ENCODE measurements around the gene USP33. TPM values are rescaled to one million over a fixed set of nuclear protein-coding genes. Genes with fewer than 3 reads are reported as not detected.
"Not testable (repeated sequence)": the region's sequence is repeated elsewhere in the genome, so short reads cannot be mapped to it uniquely, and the experiment has no call there.

Gene USP33
- polyA plus RNA-seq, 3 donors, result 13.0 to 49.3 (median 33.5) TPM

DNA sequence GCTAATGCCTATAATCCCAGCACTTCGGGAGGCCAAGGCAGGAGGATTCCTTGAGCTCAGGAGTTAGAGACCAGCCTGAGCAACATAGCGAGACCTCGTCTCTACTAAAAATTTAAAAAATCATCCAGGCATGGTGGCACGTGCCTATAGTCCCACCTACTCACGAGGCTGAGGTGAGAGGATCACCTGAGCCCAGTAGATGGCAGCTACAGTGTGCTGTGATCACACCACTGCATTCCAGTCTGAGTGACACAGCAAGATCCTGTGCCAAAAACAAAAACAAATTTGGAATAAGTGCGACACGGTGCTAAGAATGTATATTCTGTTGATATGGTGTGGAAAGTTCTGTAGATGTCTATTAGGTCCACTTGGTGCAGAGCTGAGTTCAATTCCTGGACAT lies 15.1 kb downstream of the USP33 start:
- H3K27ac ChIP-seq (ENCODE audit: low read depth, low read length), result no peak overlapping the region
- WGBS, 3 donors, result 79 to 96% (median 89%) methylated on average over 7 of the region's 7 CpGs

GRCh38 chr1:77742011-77742555 lies 17.6 kb downstream of the USP33 start:
- WGBS, 3 donors, result 34 to 97% (median 92%) methylated on average over 3 of the region's 3 CpGs
- H3K27ac ChIP-seq (ENCODE audit: low read depth, low read length), result no peak overlapping the region

DNA sequence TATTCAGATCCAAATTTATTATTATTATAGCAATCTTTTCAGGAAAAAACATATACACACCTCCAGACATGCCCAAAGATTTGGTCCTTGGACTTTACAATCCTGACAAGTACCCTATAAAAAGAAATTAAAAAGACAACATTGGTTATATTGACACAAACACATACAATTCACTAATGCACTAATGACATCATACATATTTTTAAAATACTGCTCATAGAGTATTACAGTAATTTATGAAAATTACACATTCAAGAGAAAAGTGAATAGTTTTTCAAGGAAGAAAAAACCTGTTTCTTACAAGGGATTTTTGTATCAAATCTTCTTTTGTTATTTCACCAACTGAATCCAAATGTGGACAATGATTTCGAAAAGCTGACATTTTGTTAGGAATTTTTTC lies 18.3 kb downstream of the USP33 start:
- no peak overlapping the region for H3K27ac ChIP-seq (ENCODE audit: low read depth, low read length)
- 88 to 95% (median 95%) methylated on average over 1 of the region's 1 CpG for WGBS, 3 donors

GRCh38 chr1:77739235-77739634 lies 20.4 kb downstream of the USP33 start:
- H3K27ac ChIP-seq (ENCODE audit: low read depth, low read length), result no peak overlapping the region
- 71 to 94% (median 76%) methylated on average over 1 of the region's 1 CpG for WGBS, 3 donors

DNA sequence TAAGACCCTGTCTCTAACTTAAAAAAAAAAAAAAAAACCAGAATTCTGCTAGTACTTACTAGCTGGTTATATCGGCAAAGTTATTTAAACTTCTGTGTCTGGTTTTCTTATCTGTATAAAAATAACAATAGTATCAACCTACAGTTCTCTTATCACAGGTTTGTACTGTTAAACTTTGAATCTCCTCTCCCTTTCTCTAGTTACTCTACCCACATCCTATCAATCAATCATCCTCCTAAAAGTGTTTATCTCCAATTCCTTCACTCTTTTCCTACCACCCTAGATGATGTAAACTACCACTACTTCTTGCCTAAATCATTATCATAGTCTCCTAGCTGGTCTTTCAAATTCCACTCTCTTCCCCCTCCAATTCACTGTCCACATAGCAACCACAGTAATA lies 27.6 kb downstream of the USP33 start:
- no peak overlapping the region for H3K27ac ChIP-seq (ENCODE audit: low read depth, low read length)
- 48 to 97% (median 88%) methylated on average over 1 of the region's 1 CpG for WGBS, 3 donors

GRCh38 chr1:77725706-77726105 lies 33.9 kb downstream of the USP33 start:
- WGBS, 3 donors, result 95 to 99% (median 98%) methylated on average over 4 of the region's 4 CpGs
- H3K27ac ChIP-seq (ENCODE audit: low read depth, low read length), result no peak overlapping the region

- no peak overlapping the region for H3K27ac ChIP-seq (ENCODE audit: low read depth, low read length)
- WGBS, 3 donors, result 54 to 99% (median 98%) methylated on average over 2 of the region's 2 CpGs
Observed at GRCh38 chr1:77718181-77718580, 41.5 kb downstream of the USP33 start.

DNA sequence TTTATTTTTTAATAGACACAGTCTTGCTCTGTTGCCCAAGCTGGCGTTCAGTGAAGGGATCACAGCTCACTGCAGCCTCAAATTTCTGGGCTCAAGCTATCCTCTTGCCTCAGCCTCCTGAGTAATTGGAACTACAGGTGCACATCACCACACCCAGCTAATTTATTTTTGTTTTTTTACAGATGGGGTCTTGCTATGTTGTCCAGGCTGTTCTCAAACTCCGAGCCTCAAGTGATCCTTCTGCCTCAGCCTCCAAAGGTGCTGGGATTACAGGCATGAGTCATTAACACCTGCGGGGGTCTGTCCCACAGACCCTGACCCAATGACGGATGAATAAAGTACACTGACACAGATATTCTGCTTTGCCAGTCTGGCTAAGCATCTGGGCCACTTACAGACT lies 43.6 kb downstream of the USP33 start:
- 95 to 100% (median 98%) methylated on average over 4 of the region's 4 CpGs for WGBS, 3 donors
- H3K27ac ChIP-seq (ENCODE audit: low read depth, low read length), result no peak overlapping the region

DNA sequence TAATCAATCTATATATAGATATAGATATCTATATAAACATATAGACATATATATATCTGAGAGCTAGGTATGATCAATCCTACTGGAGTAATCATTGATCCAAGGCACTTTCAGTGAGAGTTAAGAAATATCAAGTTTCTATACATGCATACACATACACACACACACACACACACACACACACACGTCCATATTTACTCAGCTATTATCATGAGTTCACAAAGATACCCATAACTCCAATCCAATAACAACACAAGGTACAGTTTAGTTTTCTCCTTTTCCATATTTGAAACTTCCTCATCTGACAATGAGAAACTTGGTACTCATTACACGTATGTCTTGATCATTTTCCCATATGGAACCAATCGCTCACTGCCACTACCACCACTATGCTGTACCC lies 49.9 kb downstream of the USP33 start:
- no peak overlapping the region for H3K27ac ChIP-seq (ENCODE audit: low read depth, low read length)
- 71 to 93% (median 87%) methylated on average over 3 of the region's 3 CpGs for WGBS, 3 donors

DNA sequence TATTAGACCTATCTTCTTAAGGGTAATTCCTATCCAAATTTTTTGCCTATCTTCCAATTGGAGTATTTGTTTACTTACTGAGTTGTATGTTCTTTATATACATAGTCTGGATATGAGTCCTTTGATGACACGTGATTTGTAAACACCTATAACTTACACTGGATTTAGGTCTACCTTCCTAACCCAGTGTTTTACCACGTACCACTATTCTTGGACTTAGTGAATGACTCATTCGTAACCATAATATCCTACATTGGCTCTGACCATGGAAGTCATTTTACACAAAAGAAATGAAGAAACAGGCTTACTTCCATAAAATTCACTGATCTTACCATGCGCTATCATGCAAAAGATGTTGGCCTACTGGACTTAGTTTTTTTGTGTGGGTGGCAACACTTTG lies 53.3 kb downstream of the USP33 start:
- 95 to 98% (median 96%) methylated on average over 4 of the region's 4 CpGs for WGBS, 3 donors
- no peak overlapping the region for H3K27ac ChIP-seq (ENCODE audit: low read depth, low read length)

DNA sequence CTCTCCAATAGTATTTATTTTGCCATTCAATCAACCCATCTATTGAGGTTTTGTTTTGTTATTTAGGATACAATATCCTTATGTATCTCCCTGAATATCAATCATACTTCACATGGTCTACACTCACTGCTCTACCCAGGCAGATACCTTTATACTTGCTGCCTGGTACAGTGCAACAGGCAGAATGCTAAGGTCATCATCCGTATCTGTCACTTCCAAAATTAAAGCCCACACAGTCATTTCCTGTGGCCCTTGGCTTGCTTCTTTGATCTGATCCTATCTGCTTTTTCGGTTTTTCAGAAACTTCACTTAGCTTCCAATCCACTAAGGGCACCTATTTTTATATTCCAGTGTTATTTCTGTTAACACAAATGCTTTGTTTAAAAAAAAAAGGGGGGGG lies 54.9 kb downstream of the USP33 start:
- H3K27ac ChIP-seq (ENCODE audit: low read depth, low read length), result no peak overlapping the region
- 50 to 79% (median 52%) methylated on average over 2 of the region's 2 CpGs for WGBS, 3 donors

- 97 to 100% (median 100%) methylated on average over 1 of the region's 1 CpG for WGBS, 3 donors
- H3K27ac ChIP-seq (ENCODE audit: low read depth, low read length), result not testable (repeated sequence)
Observed at GRCh38 chr1:77699673-77700072, 60.0 kb downstream of the USP33 start.

DNA sequence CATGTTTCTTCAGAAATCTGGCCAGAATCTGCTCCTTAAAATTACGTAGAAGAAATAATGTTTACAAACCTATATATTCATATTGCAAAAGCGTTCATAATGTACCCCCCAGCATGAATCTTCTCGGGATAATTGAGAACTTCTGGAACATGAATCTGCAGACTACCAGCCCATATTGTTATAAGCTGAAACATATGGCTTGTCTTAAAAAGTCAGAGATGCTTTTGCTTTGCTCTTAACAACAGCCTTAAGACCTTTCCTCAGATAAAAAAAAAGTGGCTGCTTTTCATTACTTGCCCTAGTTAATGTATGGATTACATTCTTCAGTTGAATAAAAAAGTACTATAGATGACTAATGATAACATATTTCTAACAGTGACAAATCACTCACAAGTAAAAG lies 62.2 kb downstream of the USP33 start:
- no peak overlapping the region for H3K27ac ChIP-seq (ENCODE audit: low read depth, low read length)
- WGBS, 3 donors, result 91 to 94% (median 92%) methylated on average over 3 of the region's 3 CpGs

DNA sequence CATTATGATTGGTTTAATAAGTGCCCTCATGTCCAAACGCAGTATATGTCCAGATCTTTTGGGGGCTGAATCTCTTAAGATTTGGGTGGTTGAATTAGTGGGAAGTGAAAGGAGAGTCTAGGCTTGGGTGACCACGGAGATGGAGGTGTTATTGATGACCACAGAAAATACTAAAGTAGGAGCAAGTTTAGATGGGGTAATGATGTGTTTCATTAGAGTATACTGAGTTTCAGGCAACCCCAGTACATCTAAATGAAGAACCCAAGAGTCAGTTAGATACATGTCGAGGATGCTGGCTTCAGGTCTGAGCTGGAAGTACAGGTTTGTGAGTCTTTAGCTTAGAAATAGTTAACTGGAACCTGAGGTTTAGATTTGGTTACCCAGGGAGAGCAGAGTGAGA lies 70.7 kb downstream of the USP33 start:
- H3K27ac ChIP-seq (ENCODE audit: low read depth, low read length), result no peak overlapping the region
- 88 to 94% (median 91%) methylated on average over 3 of the region's 3 CpGs for WGBS, 3 donors

DNA sequence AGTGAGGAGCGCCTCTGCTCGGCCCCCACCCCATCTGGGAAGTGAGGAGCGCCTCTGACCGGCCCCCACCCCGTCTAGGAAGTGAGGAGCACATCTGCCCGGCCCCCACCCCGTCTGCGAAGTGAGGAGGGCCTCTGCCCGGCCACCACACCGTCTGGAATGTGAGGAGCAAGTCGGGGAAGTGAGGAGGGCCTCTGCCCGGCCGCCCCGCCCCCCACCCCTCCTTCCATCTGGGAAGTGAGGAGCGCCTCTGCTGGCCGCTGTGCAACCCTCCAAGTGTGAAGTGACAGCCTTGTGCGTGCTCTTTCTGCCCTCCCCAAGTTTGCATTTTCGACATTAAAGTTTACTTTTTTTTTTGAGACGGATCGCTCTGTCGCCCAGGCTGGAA lies 72.1 kb downstream of the USP33 start:
- 34 to 58% (median 38%) methylated on average over 20 to 21 of the region's 21 CpGs for WGBS, 3 donors
- no peak overlapping the region for H3K27ac ChIP-seq (ENCODE audit: low read depth, low read length)

DNA sequence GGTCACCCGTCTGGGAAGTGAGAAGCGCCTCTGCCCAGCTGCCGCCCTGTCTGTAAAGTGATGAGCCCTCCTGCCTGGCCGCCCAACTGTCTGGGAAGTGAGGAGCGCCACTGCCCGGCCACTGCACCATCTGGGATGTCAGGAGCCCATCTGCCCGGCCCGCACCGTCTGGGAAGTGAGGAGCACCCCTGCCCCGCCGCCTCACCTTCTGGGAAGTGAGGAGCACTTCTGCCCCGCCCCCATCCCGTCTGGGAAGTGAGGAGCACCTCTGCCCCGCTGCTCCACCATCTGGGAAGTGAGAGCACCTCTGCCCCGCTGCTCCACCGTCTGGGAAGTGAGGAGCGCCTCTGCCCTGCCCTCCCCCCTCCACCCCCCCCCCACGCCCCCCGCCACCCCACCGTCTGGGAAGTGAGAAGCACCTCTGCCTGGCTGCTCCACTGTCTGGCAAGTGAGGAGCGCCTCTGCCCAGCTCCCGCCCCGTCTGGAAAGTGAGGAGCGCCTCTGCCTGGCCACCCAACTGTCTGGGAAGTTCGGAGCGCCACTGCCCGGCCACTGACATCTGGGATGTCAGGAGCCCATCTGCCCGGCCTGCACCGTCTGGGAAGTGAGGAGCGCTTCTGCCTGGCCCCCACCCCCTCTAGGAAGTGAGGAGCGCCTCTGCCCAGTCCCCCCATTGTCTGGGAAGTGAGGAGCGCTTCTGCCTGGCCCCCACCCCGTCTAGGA lies 72.7 kb downstream of the USP33 start:
- no peak overlapping the region for H3K27ac ChIP-seq (ENCODE audit: low read depth, low read length)
- WGBS, 3 donors, result 87 to 90% (median 90%) methylated on average over 28 to 33 of the region's 33 CpGs

DNA sequence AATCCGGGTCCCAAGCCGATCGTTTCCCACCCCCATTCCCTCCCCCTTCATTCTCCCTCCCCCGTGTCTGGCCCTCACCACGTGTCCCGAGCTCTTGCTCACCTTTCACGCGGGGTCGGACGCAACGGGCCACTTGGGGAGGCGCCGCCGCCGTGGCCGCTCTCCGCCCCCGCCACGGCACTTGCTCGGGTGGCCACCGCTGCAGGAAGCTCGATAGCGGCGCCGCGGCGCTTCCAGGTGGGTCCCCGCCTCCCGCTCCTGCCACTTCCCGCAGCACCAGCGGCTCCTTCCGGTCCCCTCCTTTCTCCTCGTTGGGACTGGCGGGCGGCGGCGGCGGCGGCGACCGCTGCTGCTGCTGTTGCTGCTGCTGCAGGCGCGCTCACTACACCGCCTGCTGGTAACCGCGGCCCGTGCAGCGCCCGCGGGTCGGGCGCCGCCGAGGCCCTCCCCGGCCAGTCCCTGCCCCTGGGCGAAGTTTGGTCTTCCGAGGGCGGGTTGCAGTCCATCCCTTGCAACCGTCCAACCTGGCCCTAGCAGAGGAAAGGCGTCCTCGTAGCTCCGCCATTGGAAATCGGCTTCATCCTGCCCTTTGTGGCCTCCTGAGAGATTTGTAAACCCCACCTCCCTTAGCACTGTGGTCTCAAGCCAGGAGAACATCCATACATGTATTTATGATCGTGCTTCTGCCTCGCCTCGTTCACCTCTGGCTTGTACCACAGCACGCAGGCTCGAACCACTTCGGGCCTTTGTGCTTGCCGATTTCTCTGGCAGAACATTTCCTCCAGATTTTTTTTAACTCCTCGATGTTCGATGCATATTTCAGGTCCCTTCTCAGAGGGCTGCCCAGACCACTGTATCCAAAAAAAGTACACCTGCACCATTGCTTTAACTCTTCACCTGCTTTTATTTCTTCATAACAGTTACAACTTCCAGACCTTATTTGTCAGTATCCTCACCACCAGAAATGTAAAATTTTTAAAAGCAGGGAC lies 76.2 kb downstream of the USP33 start:
- 0 to 1% (median 1%) methylated on average over 61 to 72 of the region's 72 CpGs for WGBS, 3 donors
- peak overlapping the region; percentile 70 for H3K27ac ChIP-seq (ENCODE audit: low read depth, low read length)

- WGBS, 3 donors, result 0% methylated on average over 50 to 56 of the region's 56 CpGs
- H3K27ac ChIP-seq (ENCODE audit: low read depth, low read length), result peak within 1 kb of the TSS; percentile 70
Observed at GRCh38 chr1:77682460-77683159, 77.0 kb downstream of the USP33 start, which contains the start of gene ZZZ3. Gene ZZZ3 (minus strand): TSS chr1:77682658. CDS start chr1:77633354, 49,304 bp downstream.

GRCh38 chr1:77680173-77680572 lies 79.5 kb downstream of the USP33 start:
- no peak overlapping the region for H3K27ac ChIP-seq (ENCODE audit: low read depth, low read length)
- 63 to 68% (median 63%) methylated on average over 2 of the region's 2 CpGs for WGBS, 3 donors
